Kidney epithelial cell (primary cell): ENCODE measurements around the gene COPG2. TPM values are rescaled to one million over a fixed set of nuclear protein-coding genes. Genes with fewer than 3 reads are reported as not detected.

Source experiments
- DNase-seq: peaks from one replicate; pipeline ENCODE4 v3.0.0-alpha.2; 2010; ENCODE audit warnings: low read depth
- H3K27me3 ChIP-seq: 2 replicates; pipeline ENCODE4 v1.6.0; 2011; ENCODE audit warnings: low read length; ENCODE audit not compliant: control insufficient read depth, insufficient read depth
- H3K36me3 ChIP-seq: 2 replicates; pipeline ENCODE4 v1.5.1; 2011; ENCODE audit warnings: low read length; ENCODE audit not compliant: control insufficient read depth, insufficient read depth
- H3K4me3 ChIP-seq: 2 replicates; pipeline ENCODE4 v1.5.1; 2011; ENCODE audit warnings: low read depth, mild to moderate bottlenecking, control low read depth, low read length
- CTCF ChIP-seq: IDR thresholded peaks from 2 replicates; pipeline ENCODE4 v1.5.1; 2011; ENCODE audit warnings: mild to moderate bottlenecking, moderate library complexity, low read length, control low read depth, inconsistent platforms; ENCODE audit not compliant: insufficient read depth, poor library complexity, severe bottlenecking
- total RNA-seq: library from RNA; depleted of rRNA; stranded (reverse); fragments of >200 nt; gene quantifications from 2 replicates; pipeline ENCODE4 v1.2.3, GENCODE V29; 2015

Gene COPG2
- total RNA-seq, 1 donor from 2014 or later, result 37.9 TPM

GRCh38 chr7:130683026-130683425, 14.5 kb upstream of the COPG2 start:
- H3K27me3 ChIP-seq, result no peaks in the 10 kb centered on the region
- DNase-seq, result no peak
- no peak for TF ChIP-seq CTCF

GRCh38 chr7:130674456-130674855, 5.9 kb upstream of the COPG2 start:
- TF ChIP-seq CTCF, result no peak
- DNase-seq, result no peak
- Histone ChIP-seq H3K36me3 (no peaks in the 10 kb centered on the region), H3K27me3 (no peaks in the 10 kb centered on the region), H3K4me3 (no peak overlapping the region)

More at GRCh38 chr7:130683026-130683425, 14.5 kb upstream of the COPG2 start:
- no peak overlapping the region for H3K4me3 ChIP-seq
- no peaks in the 10 kb centered on the region for H3K36me3 ChIP-seq

GRCh38 chr7:130673066-130673465, 4.5 kb upstream of the COPG2 start:
- no peak for DNase-seq
- Histone ChIP-seq H3K36me3 (no peaks in the 10 kb centered on the region), H3K4me3 (no peak overlapping the region), H3K27me3 (no peaks in the 10 kb centered on the region)
- no peak for TF ChIP-seq CTCF

- no peak for TF ChIP-seq CTCF
- H3K4me3 ChIP-seq, result no peak overlapping the region
- H3K27me3 ChIP-seq, result no peaks in the 10 kb centered on the region
- no peaks in the 10 kb centered on the region for H3K36me3 ChIP-seq
- no peak for DNase-seq
Observed at GRCh38 chr7:130672146-130672545, 3.6 kb upstream of the COPG2 start.

- no peaks in the 10 kb centered on the region for H3K36me3 ChIP-seq
- no peak for DNase-seq
- peak overlapping the region; percentile 80 for H3K4me3 ChIP-seq
- no peaks in the 10 kb centered on the region for H3K27me3 ChIP-seq
- no peak for TF ChIP-seq CTCF
Observed at GRCh38 chr7:130669085-130669700, 645 bp upstream of the COPG2 start.
